IgD-negative memory B cell (primary cell): Measurements from ENCODE around the gene ARSI. TPM values are rescaled to one million over a fixed set of nuclear protein-coding genes. Genes with fewer than 3 reads are reported as not detected.
"Not testable (repeated sequence)": the region's sequence is repeated elsewhere in the genome, so short reads cannot be mapped to it uniquely, and the experiment has no call there.

Source experiments
- H3K27ac Mint-ChIP-seq, 3 donors: one replicate each; pipeline ENCODE4 v1.8.0; 2020 to 2022; ENCODE audit warnings: mild to moderate bottlenecking in 3 of 3, mixed read lengths in 3 of 3, moderate library complexity in 1 of 3
- H3K27me3 Mint-ChIP-seq: one replicate; pipeline ENCODE4 v1.8.0; 2021; ENCODE audit warnings: mixed read lengths
- H3K36me3 Mint-ChIP-seq: one replicate; pipeline ENCODE4 v1.8.0; 2020; ENCODE audit warnings: mild to moderate bottlenecking, mixed read lengths
- H3K4me1 Mint-ChIP-seq, 3 donors: one replicate each; pipeline ENCODE4 v1.8.0; 2020 to 2022; ENCODE audit warnings: mixed read lengths in 3 of 3, mild to moderate bottlenecking in 1 of 3
- H3K4me3 Mint-ChIP-seq, 4 donors: one replicate each; pipeline ENCODE4 v1.8.0; 2020 to 2022; ENCODE audit warnings: mild to moderate bottlenecking in 4 of 4, mixed read lengths in 4 of 4, moderate library complexity in 3 of 4
- H3K9me3 Mint-ChIP-seq, 3 donors: one replicate each; pipeline ENCODE4 v1.8.0; 2020 to 2021; ENCODE audit warnings: mixed read lengths in 3 of 3, mild to moderate bottlenecking in 1 of 3
- polyA plus RNA-seq: library from polyadenylated mRNA; unstranded; fragments of 300-500 nt; fragmentation: Illumina TruSeq; gene quantifications from one replicate; pipeline ENCODE4 v1.2.3, GENCODE V29; 2021

The ARSI gene
- polyA plus RNA-seq, 1 donor from 2014 or later, result not detected

GRCh38 chr5:150262502-150262901, 40.2 kb downstream of the ARSI start:
- Mint-ChIP-seq H3K4me1 (peaks cover 0 to 1% (median 0%) of the 10 kb centered on the region in 3 donors), H3K27ac (no peak overlapping the region), H3K9me3 (no peaks in the 10 kb centered on the region), H3K27me3 (peaks cover 9% of the 10 kb centered on the region), H3K4me3 (no peak overlapping the region), H3K36me3 (no peaks in the 10 kb centered on the region)

GRCh38 chr5:150261231-150261630, 41.5 kb downstream of the ARSI start:
- Mint-ChIP-seq H3K4me3 (no peak overlapping the region), H3K27ac (no peak overlapping the region), H3K9me3 (no peaks in the 10 kb centered on the region), H3K36me3 (no peaks in the 10 kb centered on the region), H3K27me3 (peaks cover 9% of the 10 kb centered on the region), H3K4me1 (no peaks in the 10 kb centered on the region)

GRCh38 chr5:150258130-150258529, 44.6 kb downstream of the ARSI start:
- H3K4me3 Mint-ChIP-seq, result peak overlapping the region in 1 of 4 donors; percentile 51
- no peak overlapping the region for H3K27ac Mint-ChIP-seq
- H3K4me1 Mint-ChIP-seq, result no peaks in the 10 kb centered on the region
- H3K27me3 Mint-ChIP-seq, result peaks cover 10% of the 10 kb centered on the region
- H3K9me3 Mint-ChIP-seq, result no peaks in the 10 kb centered on the region
- H3K36me3 Mint-ChIP-seq, result no peaks in the 10 kb centered on the region

- Mint-ChIP-seq H3K4me1 (no peaks in the 10 kb centered on the region), H3K4me3 (no peak overlapping the region), H3K36me3 (no peaks in the 10 kb centered on the region), H3K27ac (no peak overlapping the region), H3K27me3 (peaks cover 10% of the 10 kb centered on the region), H3K9me3 (no peaks in the 10 kb centered on the region)
Observed at GRCh38 chr5:150257424-150257823, 45.3 kb downstream of the ARSI start.

- H3K4me1 Mint-ChIP-seq, result no peaks in the 10 kb centered on the region
- peaks cover 10% of the 10 kb centered on the region for H3K27me3 Mint-ChIP-seq
- no peak overlapping the region for H3K4me3 Mint-ChIP-seq
- H3K9me3 Mint-ChIP-seq, result no peaks in the 10 kb centered on the region
- no peaks in the 10 kb centered on the region for H3K36me3 Mint-ChIP-seq
- no peak overlapping the region for H3K27ac Mint-ChIP-seq
Observed at GRCh38 chr5:150256410-150257064, 46.2 kb downstream of the ARSI start.

GRCh38 chr5:150255659-150256409, 46.9 kb downstream of the ARSI start:
- Mint-ChIP-seq H3K27ac (no peak overlapping the region), H3K36me3 (no peaks in the 10 kb centered on the region), H3K4me3 (no peak overlapping the region), H3K9me3 (no peaks in the 10 kb centered on the region), H3K27me3 (peaks cover 10% of the 10 kb centered on the region), H3K4me1 (no peaks in the 10 kb centered on the region)

- Mint-ChIP-seq H3K36me3 (no peaks in the 10 kb centered on the region), H3K27ac (no peak overlapping the region), H3K27me3 (peaks cover 6% of the 10 kb centered on the region), H3K9me3 (no peaks in the 10 kb centered on the region), H3K4me3 (no peak overlapping the region), H3K4me1 (no peaks in the 10 kb centered on the region)
Observed at GRCh38 chr5:150254774-150255173, 47.9 kb downstream of the ARSI start.

GRCh38 chr5:150254363-150254762, 48.3 kb downstream of the ARSI start:
- Mint-ChIP-seq H3K9me3 (no peaks in the 10 kb centered on the region), H3K4me3 (no peak overlapping the region), H3K36me3 (no peaks in the 10 kb centered on the region), H3K4me1 (no peaks in the 10 kb centered on the region), H3K27me3 (peaks cover 6% of the 10 kb centered on the region), H3K27ac (no peak overlapping the region)

- Mint-ChIP-seq H3K27ac (no peak overlapping the region), H3K9me3 (no peaks in the 10 kb centered on the region), H3K36me3 (no peaks in the 10 kb centered on the region), H3K4me3 (peak overlapping the region in 1 of 4 donors; percentile 25), H3K27me3 (peaks cover 6% of the 10 kb centered on the region), H3K4me1 (no peaks in the 10 kb centered on the region)
Observed at GRCh38 chr5:150253416-150254208, 49.1 kb downstream of the ARSI start.

GRCh38 chr5:150252489-150252888, 50.2 kb downstream of the ARSI start:
- peaks cover 6% of the 10 kb centered on the region for H3K27me3 Mint-ChIP-seq
- no peaks in the 10 kb centered on the region for H3K4me1 Mint-ChIP-seq
- H3K4me3 Mint-ChIP-seq, result no peak overlapping the region
- no peaks in the 10 kb centered on the region for H3K9me3 Mint-ChIP-seq
- no peaks in the 10 kb centered on the region for H3K36me3 Mint-ChIP-seq
- H3K27ac Mint-ChIP-seq, result no peak overlapping the region

GRCh38 chr5:150251504-150251903, 51.2 kb downstream of the ARSI start:
- H3K27ac Mint-ChIP-seq, result no peak overlapping the region
- no peaks in the 10 kb centered on the region for H3K9me3 Mint-ChIP-seq
- no peak overlapping the region for H3K4me3 Mint-ChIP-seq
- H3K36me3 Mint-ChIP-seq, result no peaks in the 10 kb centered on the region
- H3K4me1 Mint-ChIP-seq, result no peaks in the 10 kb centered on the region
- H3K27me3 Mint-ChIP-seq, result peaks cover 6% of the 10 kb centered on the region

GRCh38 chr5:150249744-150250143, 53.0 kb downstream of the ARSI start:
- Mint-ChIP-seq H3K27ac (no peak overlapping the region), H3K4me1 (no peaks in the 10 kb centered on the region), H3K27me3 (peaks cover 6% of the 10 kb centered on the region), H3K9me3 (no peaks in the 10 kb centered on the region), H3K4me3 (no peak overlapping the region), H3K36me3 (no peaks in the 10 kb centered on the region)

- Mint-ChIP-seq H3K4me3 (no peak overlapping the region), H3K27me3 (peaks cover 4% of the 10 kb centered on the region), H3K9me3 (no peaks in the 10 kb centered on the region), H3K4me1 (no peaks in the 10 kb centered on the region), H3K36me3 (no peaks in the 10 kb centered on the region), H3K27ac (no peak overlapping the region)
Observed at GRCh38 chr5:150248946-150249345, 53.8 kb downstream of the ARSI start.

- H3K36me3 Mint-ChIP-seq, H3K27me3 Mint-ChIP-seq, H3K4me1 Mint-ChIP-seq, H3K4me3 Mint-ChIP-seq, H3K9me3 Mint-ChIP-seq, H3K27ac Mint-ChIP-seq: not testable (repeated sequence)
Observed at GRCh38 chr5:150248493-150248892, 54.2 kb downstream of the ARSI start.

- H3K4me3 Mint-ChIP-seq, result no peak overlapping the region
- no peaks in the 10 kb centered on the region for H3K36me3 Mint-ChIP-seq
- peaks cover 1% of the 10 kb centered on the region for H3K27me3 Mint-ChIP-seq
Observed at GRCh38 chr5:150247726-150248125, 55.0 kb downstream of the ARSI start.

More at GRCh38 chr5:150247726-150248125, 55.0 kb downstream of the ARSI start:
- H3K9me3 Mint-ChIP-seq, result no peaks in the 10 kb centered on the region
- no peaks in the 10 kb centered on the region for H3K4me1 Mint-ChIP-seq
- no peak overlapping the region for H3K27ac Mint-ChIP-seq
